HG03354 (cell line): ENCODE measurements around the gene PID1.

Source experiments
- ATAC-seq: cut with Tn5 transposase; IDR thresholded peaks from one replicate; pipeline ENCODE4 v1.9.1; 2021; ENCODE audit warnings: mild to moderate bottlenecking; ENCODE audit not compliant: unreplicated experiment, poor library complexity, severe bottlenecking

The PID1 gene

GRCh38 chr2:229175497-229175863 is 95.6 kb downstream of the PID1 start:
- ATAC-seq: no peak

GRCh38 chr2:229174794-229175496 is 96.1 kb downstream of the PID1 start:
- no peak for ATAC-seq

- no peak for ATAC-seq
These were observed 97.2 kb downstream of the PID1 start for GRCh38 chr2:229173825-229174359.

GRCh38 chr2:229170916-229171315 is 100.2 kb downstream of the PID1 start:
- ATAC-seq: no peak

GRCh38 chr2:229170171-229170570 is 100.9 kb downstream of the PID1 start:
- ATAC-seq: no peak

DNA sequence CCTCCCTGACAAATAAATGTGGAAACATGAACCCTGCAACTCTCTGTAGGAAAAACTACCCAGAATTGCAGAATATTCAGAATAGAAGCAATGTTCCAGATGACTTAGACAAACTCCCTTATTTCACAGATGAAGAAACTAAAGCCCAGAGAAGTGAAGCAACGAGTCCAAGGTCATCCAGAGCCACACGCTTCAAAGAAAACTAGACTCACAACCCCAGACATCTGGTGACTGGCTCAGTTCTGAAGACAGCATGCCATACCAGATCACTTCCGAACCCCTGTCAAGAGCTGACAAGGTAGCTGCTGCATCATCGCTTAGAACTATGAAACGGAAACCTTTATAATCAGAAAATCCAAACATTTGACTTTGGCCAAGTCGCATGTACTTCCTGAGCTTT is 101.3 kb downstream of the PID1 start:
- no peak for ATAC-seq

DNA sequence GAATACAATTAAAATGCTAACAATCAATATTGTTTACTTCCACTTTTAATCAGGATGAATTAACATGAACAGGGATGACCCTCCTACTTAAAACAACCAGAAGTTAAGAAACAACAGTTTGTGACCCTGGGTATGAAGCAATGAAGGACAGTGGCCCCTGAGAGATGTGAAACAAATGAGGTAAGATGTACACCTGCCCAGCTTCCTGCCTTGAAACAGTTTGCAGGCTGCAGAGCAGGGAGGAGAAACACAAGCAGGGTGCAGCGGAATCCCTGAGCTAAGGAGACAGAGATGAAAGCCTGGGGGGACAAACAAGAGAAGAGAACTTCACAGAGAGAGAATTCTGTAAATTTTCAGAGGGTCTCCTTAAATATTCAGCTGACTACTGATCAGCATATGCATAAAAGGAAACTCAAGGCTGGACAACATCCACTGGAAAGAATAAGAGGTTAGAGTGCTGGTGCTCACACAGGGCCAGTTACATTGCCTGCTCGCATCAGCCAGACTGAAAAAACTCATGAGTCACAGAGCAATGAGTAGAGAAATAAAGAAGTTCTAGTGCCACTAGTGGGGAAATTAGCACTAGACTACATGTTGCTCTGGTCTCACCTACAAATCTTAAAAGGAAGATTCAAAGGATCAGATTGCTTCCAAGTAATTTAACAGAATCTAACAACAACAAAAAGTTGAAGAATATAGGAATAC is 106.4 kb downstream of the PID1 start:
- peak; percentile 49 for ATAC-seq

GRCh38 chr2:229163893-229164292 is 107.2 kb downstream of the PID1 start:
- no peak for ATAC-seq

GRCh38 chr2:229162015-229162414 is 109.1 kb downstream of the PID1 start:
- no peak for ATAC-seq

- no peak for ATAC-seq
These were observed 110.1 kb downstream of the PID1 start for GRCh38 chr2:229160984-229161383.

DNA sequence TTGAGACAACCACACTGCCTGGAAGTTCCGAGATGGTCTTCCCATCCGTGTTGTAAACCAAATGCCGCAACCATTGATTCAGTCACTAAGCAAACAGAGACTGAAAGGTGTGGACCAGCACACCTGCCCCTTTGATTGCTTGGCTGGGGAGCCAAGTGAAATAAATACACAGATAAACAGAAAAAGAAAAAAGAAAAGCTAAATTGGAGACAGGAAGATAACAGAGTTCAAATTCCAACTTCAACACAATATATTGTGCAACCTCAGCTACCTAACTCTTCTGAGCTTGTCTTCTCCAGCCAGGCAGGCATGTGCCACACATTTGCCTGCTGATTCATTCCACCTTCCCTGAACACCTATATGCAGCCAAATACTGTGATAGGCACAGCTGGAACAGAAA is 110.9 kb downstream of the PID1 start:
- no peak for ATAC-seq

DNA sequence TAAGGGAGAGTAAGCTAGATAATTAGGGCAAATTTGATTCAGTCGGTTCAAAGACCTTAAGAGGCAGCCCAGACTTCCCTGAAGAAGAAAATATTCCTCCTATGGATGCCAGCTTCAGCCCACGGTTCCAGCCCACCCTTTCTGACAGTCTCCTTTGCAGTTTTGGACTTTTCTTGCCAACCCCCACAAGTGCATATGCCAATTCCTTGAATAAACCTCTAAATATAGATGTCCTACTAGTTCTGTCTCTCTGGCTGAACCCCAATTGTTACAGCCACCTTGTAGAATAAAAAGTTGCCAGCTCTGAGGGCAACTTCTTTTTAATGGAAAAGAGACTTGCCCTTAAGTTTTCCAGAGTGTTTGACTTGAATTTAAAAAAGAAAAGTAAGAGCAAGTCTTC is 111.7 kb downstream of the PID1 start:
- ATAC-seq: no peak

DNA sequence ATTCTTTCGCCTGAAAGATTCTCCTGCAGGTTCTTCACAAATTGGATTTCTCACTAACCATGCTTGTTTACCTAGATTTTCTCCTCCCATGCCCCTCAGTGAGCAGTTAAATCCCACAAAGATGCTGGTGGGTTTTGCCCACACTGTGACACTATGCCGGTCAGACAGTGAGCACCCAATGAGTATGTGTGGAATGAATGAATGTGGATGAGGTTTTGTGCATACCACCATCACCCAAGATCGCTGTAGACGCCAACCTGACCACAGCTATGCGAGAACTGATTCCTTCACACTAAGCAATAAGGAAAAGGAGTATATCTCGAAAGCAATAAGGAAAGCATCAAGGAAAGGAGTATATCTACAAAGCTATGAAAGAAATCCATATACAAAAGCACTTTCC is 116.7 kb downstream of the PID1 start:
- ATAC-seq: no peak

GRCh38 chr2:229153951-229154350 is 117.1 kb downstream of the PID1 start:
- ATAC-seq: no peak

DNA sequence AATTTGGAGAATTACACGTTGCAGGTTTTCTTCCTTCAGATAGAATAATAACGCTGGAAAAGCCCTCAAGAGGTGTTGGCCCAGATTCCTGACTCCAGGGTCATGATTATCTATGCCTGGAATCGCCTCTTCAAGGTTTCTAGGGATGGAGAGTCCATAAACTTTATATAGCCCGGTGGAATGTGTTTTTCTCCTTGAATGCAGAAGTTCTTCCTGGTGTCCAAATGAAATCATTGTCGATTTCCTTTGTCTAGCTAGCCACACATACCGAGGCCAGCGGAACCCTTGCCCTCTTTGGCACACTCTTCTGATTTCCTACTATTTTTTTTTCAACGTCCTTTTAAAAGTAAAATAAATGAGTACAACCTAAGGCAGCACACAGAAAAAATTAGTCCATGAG is 117.8 kb downstream of the PID1 start:
- no peak for ATAC-seq

DNA sequence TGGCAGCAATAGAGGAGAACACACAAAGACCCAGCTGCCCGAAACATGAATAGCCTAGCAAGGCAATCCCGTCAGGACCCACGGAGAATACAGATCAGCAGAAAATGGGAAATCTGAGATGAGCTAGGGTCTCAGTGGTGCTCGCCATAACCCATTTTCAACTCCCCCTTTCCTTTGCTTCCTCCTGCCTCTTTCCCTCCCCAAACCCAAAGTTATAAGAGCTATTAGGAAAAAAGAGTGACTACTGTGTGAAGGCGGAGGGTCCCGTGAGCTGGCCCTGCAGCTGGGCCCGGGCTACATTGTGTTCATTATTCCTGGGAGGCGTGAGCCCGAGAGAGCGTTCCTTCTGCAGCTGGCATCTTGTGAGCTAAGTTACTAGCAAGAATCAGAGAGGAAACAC is 118.4 kb downstream of the PID1 start:
- ATAC-seq: no peak

GRCh38 chr2:229150317-229150716 is 120.8 kb downstream of the PID1 start:
- ATAC-seq: no peak

- ATAC-seq: no peak
These were observed 129.6 kb downstream of the PID1 start for GRCh38 chr2:229141424-229142025.

DNA sequence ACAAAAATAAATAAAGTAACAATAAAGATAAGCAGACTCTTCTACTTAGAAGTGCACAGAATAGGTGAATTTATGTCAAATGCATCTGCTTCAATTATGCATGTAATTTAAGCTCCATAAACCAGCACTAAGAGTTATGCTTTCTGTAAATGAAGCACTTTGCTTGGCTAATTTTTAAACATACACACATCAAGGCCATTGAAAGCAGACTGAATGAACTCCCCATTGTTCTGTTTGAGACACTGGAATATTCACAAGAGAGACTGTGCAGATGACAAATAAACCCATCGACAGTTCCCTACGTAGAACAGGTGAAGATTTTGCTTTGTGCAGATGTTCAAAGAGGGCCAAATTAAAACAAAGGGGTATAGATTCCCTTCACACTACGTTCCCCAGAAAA is 133.4 kb downstream of the PID1 start:
- ATAC-seq: no peak

DNA sequence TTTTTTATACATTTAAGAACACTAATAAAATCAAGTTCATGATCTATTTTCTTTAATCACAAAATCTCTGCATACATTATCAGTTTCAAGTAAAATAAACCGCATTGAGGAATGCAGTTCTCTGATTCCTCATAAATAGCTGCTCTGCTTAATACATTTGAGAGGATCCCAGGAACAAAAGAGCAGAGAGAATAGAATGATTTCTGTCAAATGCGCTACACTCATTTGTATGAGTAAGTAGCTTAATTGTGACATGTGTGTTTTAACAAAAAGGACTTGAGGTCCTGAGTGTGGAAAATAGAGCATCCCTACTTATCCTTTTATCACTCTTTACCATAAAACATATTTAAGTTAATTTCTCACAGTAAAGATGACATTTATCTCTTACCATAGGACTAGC is 134.0 kb downstream of the PID1 start:
- ATAC-seq: no peak

- no peak for ATAC-seq
These were observed 137.8 kb downstream of the PID1 start for GRCh38 chr2:229133155-229133772.
